ENCODE data around the gene PGBD5. TPM values are rescaled to one million over a fixed set of nuclear protein-coding genes. Genes with fewer than 3 reads are reported as not detected.

PGBD5 gene
- total and polyA plus RNA-seq, 2 of the 13 experiments (the other 11 are each of a cell fraction or from before 2014, with no cell fraction given) = 0.04 to 0.13 TPM

DNA sequence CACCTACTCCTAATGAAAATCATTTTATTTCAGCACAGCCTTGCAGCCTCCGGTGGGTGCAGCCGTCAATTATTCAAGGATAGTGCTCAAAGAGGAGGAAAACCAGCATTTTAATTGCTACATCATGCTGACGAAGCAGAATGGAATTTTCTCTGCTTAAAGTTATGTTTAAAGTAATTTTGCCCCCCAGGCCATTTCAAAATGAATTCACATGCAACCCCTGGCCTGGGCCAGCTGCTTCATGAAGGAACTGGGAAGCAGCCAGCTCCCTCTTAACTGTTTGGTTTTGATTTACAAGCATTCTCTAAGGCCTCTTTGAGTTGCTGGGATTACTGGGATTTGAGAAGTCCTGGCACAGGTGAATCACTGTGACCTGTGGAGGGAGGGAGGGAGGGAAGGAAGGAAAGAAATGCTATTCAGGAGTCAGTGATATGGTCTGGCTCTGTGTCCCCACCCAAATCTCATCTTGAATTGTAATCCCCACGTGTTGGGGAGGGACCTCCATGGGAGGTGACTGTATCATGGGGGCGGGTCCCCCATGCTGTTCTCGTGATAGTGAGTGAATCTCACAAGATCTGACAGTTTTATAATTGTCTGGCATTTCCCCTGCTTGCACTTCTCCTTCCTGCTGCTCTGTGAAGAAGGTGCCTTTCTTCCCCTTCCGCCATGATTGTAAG lies 66.0 kb downstream of the PGBD5 start:
- no peaks in the 10 kb centered on the region for H3K79me2 ChIP-seq (ENCODE audit: insufficient read depth, low read length)
- no peak overlapping the region for H3K4me2 ChIP-seq (ENCODE audit: low read depth, low read length)
- ChIA-PET CTCF (ENCODE audit: low intra/inter-chr PET ratio, low total read pairs) (no interaction called here), POLR2A (no interaction called here)
- no peak overlapping the region for H3K9ac ChIP-seq (ENCODE audit: insufficient read depth, low read depth, low read length)
- FAIRE-seq = no peak
- peaks cover 0 to 4% of the 10 kb centered on the region in 2 experiments; a peak in 2 of 5 replicates for H3K27me3 ChIP-seq (ENCODE audit: control insufficient read depth in 1 of 2, insufficient read depth in 2 of 2, low read length in 2 of 2)
- no peak overlapping the region for H3K27ac ChIP-seq (ENCODE audit: extremely low read length, insufficient read depth, low read length)
- no peak overlapping the region for H2AFZ ChIP-seq (ENCODE audit: low read length)
- TF ChIP-seq ZNF549 (CRISPR knock-in tag; IDR thresholded peaks at IDR 0.05) (no peak), ZNF768 (CRISPR knock-in tag; IDR thresholded peaks at IDR 0.05) (no peak), NCOR1 (IDR thresholded peaks at IDR 0.05; ENCODE audit: borderline replicate concordance, low read length) (no peak), MAFK (conservative IDR thresholded peaks at IDR 0.05 in 1 of 2, IDR thresholded peaks at IDR 0.05 in 1 of 2; ENCODE audit: low read length in 2 of 2) (peak in 1 of 2 experiments; percentile 55; a peak in 2 of 4 replicates), ZNF782 (CRISPR knock-in tag; IDR thresholded peaks at IDR 0.05; ENCODE audit: borderline replicate concordance) (no peak), MAFF (IDR thresholded peaks at IDR 0.05; ENCODE audit: low read depth, low read length) (peak; percentile 41; the same call in 1 of the 2 replicates), TBP (CRISPR knock-in tag; IDR thresholded peaks at IDR 0.05) (no peak), ZNF574 (CRISPR knock-in tag; IDR thresholded peaks at IDR 0.05) (no peak), ZNF841 (CRISPR knock-in tag; IDR thresholded peaks at IDR 0.05; ENCODE audit: borderline replicate concordance) (no peak)
- H3K9me3 ChIP-seq (ENCODE audit: low read length) = no peaks in the 10 kb centered on the region
- no peaks in the 10 kb centered on the region for H3K4me1 ChIP-seq (ENCODE audit: insufficient read depth, low read length)
- H4K20me1 ChIP-seq (ENCODE audit: insufficient read depth, low read length) = no peaks in the 10 kb centered on the region
- intact Hi-C loops (cut with micrococcal nuclease; ENCODE audit: unreplicated experiment) (no loop called here), in situ Hi-C loops (cut with HindIII; ENCODE audit: extremely low pct_ligation_motif_present, low pct_unique_long_range_greater_than_20kb) (no loop called here)
- BruUV-seq (replicated peaks) = no TSS peak
- WGBS (ENCODE audit: low lambda C conversion rate) = 31% methylated on average over 6 of the region's 7 CpGs
- ATAC-seq = no peak
- H3K36me3 ChIP-seq (replicated peaks in 1 of 2; ENCODE audit: control insufficient read depth in 1 of 2, insufficient read depth in 2 of 2, low read length in 2 of 2) = no peaks in the 10 kb centered on the region
- H3K4me3 ChIP-seq (replicated peaks in 1 of 3; ENCODE audit: insufficient read depth in 1 of 3, low read depth in 2 of 3, low read length in 3 of 3) = no peak overlapping the region
- no peak for DNase-seq (ENCODE audit: low spot score)
